Lung (tissue), 12 donors: Measurements from ENCODE around the gene KLHL17. TPM values are rescaled to one million over a fixed set of nuclear protein-coding genes. Genes with fewer than 3 reads are reported as not detected.
"Not testable (repeated sequence)": the region's sequence is repeated elsewhere in the genome, so short reads cannot be mapped to it uniquely, and the experiment has no call there.

Experiments used
- ATAC-seq: fragments of 200-7000 bp; cut with Tn5 transposase; one replicate; pipeline ENCODE4 v1.9.1; 2020; ENCODE audit warnings: moderate number of reproducible peaks; ENCODE audit not compliant: insufficient read depth, low FRiP score
- DNase-seq, 3 donors: peaks; one replicate each; pipeline ENCODE4 v3.0.0-alpha.2; 2013 to 2017
- H3K27ac ChIP-seq, 2 donors: one replicate each; pipeline ENCODE4 v1.5.1; 2013; ENCODE audit warnings: mild to moderate bottlenecking in 2 of 2, moderate library complexity in 2 of 2, control low read depth in 1 of 2, inconsistent platforms in 1 of 2, low read depth in 1 of 2, low read length in 1 of 2
- H3K27me3 ChIP-seq, 3 donors: one replicate each; pipeline ENCODE4 v1.5.1; 2013; ENCODE audit warnings: low read length in 2 of 3; ENCODE audit not compliant: control insufficient read depth in 3 of 3, insufficient read depth in 3 of 3
- H3K36me3 ChIP-seq, 4 donors: one replicate each; pipeline ENCODE4 v1.5.1; 2013; ENCODE audit warnings: low read length in 4 of 4, mild to moderate bottlenecking in 1 of 4, moderate library complexity in 1 of 4; ENCODE audit not compliant: control insufficient read depth in 4 of 4, insufficient read depth in 4 of 4
- H3K4me1 ChIP-seq, 5 donors: one replicate each; pipeline ENCODE4 v1.5.1; 2013; ENCODE audit warnings: low read length in 5 of 5, mild to moderate bottlenecking in 2 of 5, moderate library complexity in 1 of 5; ENCODE audit not compliant: control insufficient read depth in 5 of 5, insufficient read depth in 5 of 5
- H3K4me3 ChIP-seq: one replicate; pipeline ENCODE4 v1.5.1; 2013; ENCODE audit warnings: mild to moderate bottlenecking, control low read depth, moderate library complexity
- H3K9ac ChIP-seq, 2 donors: one replicate each; pipeline ENCODE4 v1.5.1; 2013; ENCODE audit warnings: low read length in 2 of 2, control low read depth in 1 of 2; ENCODE audit not compliant: insufficient read depth in 1 of 2
- H3K9me3 ChIP-seq, 4 donors: one replicate each; pipeline ENCODE4 v1.5.1; 2013; ENCODE audit warnings: low read length in 3 of 4, mild to moderate bottlenecking in 1 of 4, moderate library complexity in 1 of 4; ENCODE audit not compliant: control insufficient read depth in 4 of 4, insufficient read depth in 3 of 4
- CTCF ChIP-seq: IDR thresholded peaks from 2 replicates; pipeline ENCODE4 v1.5.1; 2012; ENCODE audit warnings: mild to moderate bottlenecking; ENCODE audit errors: control extremely low read depth, extremely low read depth
- WGBS, 2 donors: extraction: QIAGEN DNeasy Blood & Tissue Kit; methylation state at CpG; one replicate each; pipeline ENCODE4 v1.1.7; 2013; 5-methylcytosine and 5-hydroxymethylcytosine counted together
- polyA plus RNA-seq, 2 donors: library from polyadenylated mRNA; stranded (reverse); fragments of 200-250 nt; gene quantifications; one replicate each; pipeline ENCODE4 v1.2.1, GENCODE V29; 2013
- total RNA-seq, 2 donors: library from RNA; depleted of rRNA in 1 of 2; stranded (reverse); fragments of >200 nt in 1 of 2; gene quantifications; one replicate each; pipeline ENCODE4 v1.2.1, GENCODE V29; 2014 to 2021
- donor health status: control.
- donor health status: control.
- donor health status: Bipolar disorder and iron deficiency.
- donor health status: healthy.
- donor health status: DM: yes; HTN: yes; CAD: no.

The KLHL17 gene
- total and polyA plus RNA-seq, 4 donors, result 10.0 to 15.2 (median 13.0) TPM

- Histone ChIP-seq H3K27ac (no peak overlapping the region), H3K27me3 (peaks cover 0 to 5% (median 0%) of the 10 kb centered on the region in 3 donors), H3K4me1 (peaks cover 0 to 5% (median 0%) of the 10 kb centered on the region in 5 donors), H3K4me3 (no peak overlapping the region), H3K36me3 (no peaks in the 10 kb centered on the region), H3K9ac (no peak overlapping the region), H3K9me3 (peaks cover 0 to 8% (median 3%) of the 10 kb centered on the region in 4 donors)
- 85 to 91% methylated on average over 7 of the region's 7 CpGs for WGBS, 2 donors
- no peak for TF ChIP-seq CTCF
- DNase-seq, result no peak
- no peak for ATAC-seq
Observed at GRCh38 chr1:992362-992761, 32.0 kb downstream of the KLHL17 start.

GRCh38 chr1:993379-993995 lies 33.1 kb downstream of the KLHL17 start:
- H3K27me3 ChIP-seq, result peaks cover 0 to 12% (median 0%) of the 10 kb centered on the region in 3 donors
- H3K4me3 ChIP-seq, result no peak overlapping the region
- ATAC-seq (no peak), DNase-seq (no peak)
- H3K4me1 ChIP-seq, result peaks cover 0 to 9% (median 5%) of the 10 kb centered on the region in 5 donors
- peaks cover 0 to 8% (median 3%) of the 10 kb centered on the region in 4 donors for H3K9me3 ChIP-seq
- 71 to 75% methylated on average over 15 of the region's 15 CpGs for WGBS, 2 donors
- no peak overlapping the region for H3K9ac ChIP-seq
- H3K36me3 ChIP-seq, result no peaks in the 10 kb centered on the region
- H3K27ac ChIP-seq, result no peak overlapping the region
- no peak for TF ChIP-seq CTCF

GRCh38 chr1:994546-994945 lies 34.2 kb downstream of the KLHL17 start:
- WGBS, 2 donors, result 86 to 89% methylated on average over 6 of the region's 6 CpGs
- ATAC-seq, H3K4me3 ChIP-seq, H3K9me3 ChIP-seq, H3K36me3 ChIP-seq, H3K9ac ChIP-seq, DNase-seq, H3K27ac ChIP-seq: not testable (repeated sequence)
- peaks cover 0 to 12% (median 0%) of the 10 kb centered on the region in 3 donors for H3K27me3 ChIP-seq
- H3K4me1 ChIP-seq, result peaks cover 0 to 14% (median 7%) of the 10 kb centered on the region in 5 donors

GRCh38 chr1:995665-996633 lies 35.6 kb downstream of the KLHL17 start:
- Histone ChIP-seq H3K4me3 (no peak overlapping the region), H3K27ac (no peak overlapping the region), H3K4me1 (peaks cover 0 to 15% (median 7%) of the 10 kb centered on the region in 5 donors), H3K27me3 (peaks cover 0 to 12% (median 0%) of the 10 kb centered on the region in 3 donors), H3K9ac (no peak overlapping the region), H3K36me3 (no peaks in the 10 kb centered on the region), H3K9me3 (peaks cover 0 to 6% (median 3%) of the 10 kb centered on the region in 4 donors)
- ATAC-seq (no peak), DNase-seq (no peak)
- WGBS, 2 donors, result 28 to 32% methylated on average over 29 to 30 of the region's 30 CpGs
- no peak for TF ChIP-seq CTCF
